Measurements from ENCODE around the gene DENND5A.

Gene DENND5A

GRCh38 chr11:9265211-9266131, at the start of gene DENND5A:
DENND5A (minus strand) TSS chr11:9265350; CDS start chr11:9265069, 281 bp downstream.
- DNase-seq (ENCODE audit: extremely low spot score, insufficient read length, low read depth), result peak; percentile 85
- FAIRE-seq, result peak; percentile 49

GRCh38 chr11:9314291-9315077, 49.3 kb upstream of the DENND5A start, which contains the start of gene TMEM41B:
TMEM41B (minus strand) TSS chr11:9314593; CDS start chr11:9314441, 152 bp downstream.
- DNase-seq (ENCODE audit: extremely low spot score, insufficient read length, low read depth) (peak; percentile 99), FAIRE-seq (peak; percentile 88)

- FAIRE-seq, result no peak
- DNase-seq (ENCODE audit: extremely low spot score, insufficient read length, low read depth), result no peak
Measured at GRCh38 chr11:9313648-9314290, 48.6 kb upstream of the DENND5A start.

GRCh38 chr11:9310485-9311090, 45.4 kb upstream of the DENND5A start:
- FAIRE-seq, result no peak
- no peak for DNase-seq (ENCODE audit: extremely low spot score, insufficient read length, low read depth)

GRCh38 chr11:9304178-9304577, 39.0 kb upstream of the DENND5A start:
- FAIRE-seq, result no peak

GRCh38 chr11:9302448-9302847, 37.3 kb upstream of the DENND5A start:
- no peak for DNase-seq (ENCODE audit: extremely low spot score, insufficient read length, low read depth)

More at GRCh38 chr11:9304178-9304577, 39.0 kb upstream of the DENND5A start:
- DNase-seq (ENCODE audit: extremely low spot score, insufficient read length, low read depth), result no peak

GRCh38 chr11:9301720-9302119, 36.6 kb upstream of the DENND5A start:
- DNase-seq (ENCODE audit: extremely low spot score, insufficient read length, low read depth), result no peak
- no peak for FAIRE-seq

More at GRCh38 chr11:9302448-9302847, 37.3 kb upstream of the DENND5A start:
- FAIRE-seq, result no peak

GRCh38 chr11:9293646-9294045, 28.5 kb upstream of the DENND5A start:
- DNase-seq (ENCODE audit: extremely low spot score, insufficient read length, low read depth), result no peak
- no peak for FAIRE-seq

- DNase-seq (ENCODE audit: extremely low spot score, insufficient read length, low read depth) (no peak), FAIRE-seq (no peak)
Measured at GRCh38 chr11:9285850-9286587, 20.9 kb upstream of the DENND5A start.

- no peak for DNase-seq (ENCODE audit: extremely low spot score, insufficient read length, low read depth)
- peak; percentile 97 for FAIRE-seq
Measured at GRCh38 chr11:9280655-9281301, 15.6 kb upstream of the DENND5A start.

GRCh38 chr11:9277176-9277575, 12.0 kb upstream of the DENND5A start:
- DNase-seq (ENCODE audit: extremely low spot score, insufficient read length, low read depth) (no peak), FAIRE-seq (no peak)

- no peak for FAIRE-seq
- no peak for DNase-seq (ENCODE audit: extremely low spot score, insufficient read length, low read depth)
Measured at GRCh38 chr11:9276571-9276970, 11.4 kb upstream of the DENND5A start.

GRCh38 chr11:9274499-9275258, 9.5 kb upstream of the DENND5A start:
- DNase-seq (ENCODE audit: extremely low spot score, insufficient read length, low read depth) (no peak), FAIRE-seq (no peak)

- FAIRE-seq, result no peak
- DNase-seq (ENCODE audit: extremely low spot score, insufficient read length, low read depth), result no peak
Measured at GRCh38 chr11:9273376-9274336, 8.5 kb upstream of the DENND5A start.

GRCh38 chr11:9269492-9270013, 4.4 kb upstream of the DENND5A start:
- FAIRE-seq, result no peak
- DNase-seq (ENCODE audit: extremely low spot score, insufficient read length, low read depth), result no peak

GRCh38 chr11:9267680-9268079, 2.5 kb upstream of the DENND5A start:
- FAIRE-seq, result no peak

GRCh38 chr11:9266926-9267325, 1.8 kb upstream of the DENND5A start:
- DNase-seq (ENCODE audit: extremely low spot score, insufficient read length, low read depth) (no peak), FAIRE-seq (no peak)

More at GRCh38 chr11:9267680-9268079, 2.5 kb upstream of the DENND5A start:
- DNase-seq (ENCODE audit: extremely low spot score, insufficient read length, low read depth), result no peak

All from GM18507 (cell line).